ENCODE results near the gene ACR. TPM values are rescaled to one million over a fixed set of nuclear protein-coding genes. Genes with fewer than 3 reads are reported as not detected.

The ACR gene
- total and polyA plus RNA-seq, 2 of the 8 experiments (the other 6 are each of a cell fraction or from before 2014, with no cell fraction given), result 0.56 TPM; not detected in 1

DNA sequence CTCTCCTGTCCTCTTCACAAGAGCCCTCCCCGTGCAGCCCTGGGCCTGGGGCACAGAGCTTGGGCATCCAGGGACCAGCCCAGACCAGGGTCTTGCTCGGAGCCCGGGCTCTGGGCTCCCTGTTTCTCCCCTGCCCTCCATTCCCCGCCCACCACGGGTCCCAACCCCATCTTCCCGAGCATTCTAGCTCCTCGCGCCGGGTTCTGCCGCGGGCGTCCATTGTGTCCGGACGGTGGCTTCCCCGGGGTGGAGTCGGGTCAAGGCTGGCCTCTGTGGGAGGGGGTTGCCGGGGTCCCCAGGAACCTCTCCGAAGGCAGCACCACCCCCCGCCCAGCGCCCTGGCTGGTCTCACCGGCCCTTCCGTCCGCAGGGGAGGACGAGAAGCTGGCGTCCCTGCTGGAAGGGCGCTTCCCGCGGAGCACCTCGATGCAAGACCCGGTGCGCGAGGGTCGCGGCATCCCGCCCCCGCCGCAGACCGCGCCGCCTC, 18.1 kb upstream of the ACR start:
- no peak overlapping the region for H2BK120ac ChIP-seq (replicated peaks; ENCODE audit: low read depth, low read length)
- peaks cover 1% of the 10 kb centered on the region; the same call in 1 of the 2 replicates for H3K23me2 ChIP-seq (ENCODE audit: low read depth, low read length)
- H4K8ac ChIP-seq (ENCODE audit: extremely low read depth, insufficient read depth, low read length), result peak overlapping the region; percentile 65; the same call in 1 of the 2 replicates
- H2BK20ac ChIP-seq (ENCODE audit: low read length), result no peak overlapping the region
- H2BK12ac ChIP-seq (ENCODE audit: low read depth, low read length), result no peak overlapping the region
- peak overlapping the region; percentile 10 to 80; a peak in 3 of 4 replicates for H3K4me2 ChIP-seq (ENCODE audit: insufficient read depth in 1 of 2, low read depth in 2 of 2, low read length in 2 of 2)
- H2BK5ac ChIP-seq (ENCODE audit: low read depth, low read length), result no peak overlapping the region
- no peak overlapping the region for H3K27ac ChIP-seq (ENCODE audit: low read depth, low read length)
- H3K79me2 ChIP-seq (ENCODE audit: control insufficient read depth in 1 of 2, insufficient read depth in 2 of 2, low read length in 2 of 2), result no peaks in the 10 kb centered on the region
- H4K91ac ChIP-seq (replicated peaks; ENCODE audit: insufficient read length, low read length), result no peak overlapping the region
- WGBS, 2 experiments (ENCODE audit: extremely low coverage in 1 of 2, insufficient coverage in 1 of 2, insufficient read length in 1 of 2, insufficient replicate concordance in 2 of 2, low coverage in 1 of 2, low lambda C conversion rate in 2 of 2, missing lambda C conversion rate in 1 of 2), result 20% methylated on average over 16 of the region's 40 CpGs; no CpG with 5 or more reads in 1 of the 2 experiments
- H2AK5ac ChIP-seq (ENCODE audit: low read depth, low read length), result no peak overlapping the region
- no peak overlapping the region for H2AFZ ChIP-seq (ENCODE audit: low read length)
- ChIA-PET POLR2A (ENCODE audit: partially characterized antibody) (interaction anchor here (0.9 to 1.6 kb wide), 2 partner anchors 10 to 78 kb away, joined by 3 to 4 read pairs; no protein-coding TSS in a partner anchor), CTCF (ENCODE audit: partially characterized antibody) (interaction anchor here (0.7 to 4.1 kb wide), 5 partner anchors 8 to 136 kb away, joined by 3 to 24 read pairs (median 4); no protein-coding TSS in a partner anchor)
- H3K56ac ChIP-seq (replicated peaks; ENCODE audit: insufficient read length, low read depth, low read length), result no peak overlapping the region
- no peak overlapping the region for H2BK15ac ChIP-seq (ENCODE audit: low read length)
- no peak overlapping the region for H3K23ac ChIP-seq (ENCODE audit: insufficient read length)
- FAIRE-seq, result no peak
- H4K20me1 ChIP-seq (replicated peaks in 1 of 2; ENCODE audit: control insufficient read depth in 1 of 2, insufficient read depth in 2 of 2, low read length in 2 of 2), result peaks cover 11 to 31% of the 10 kb centered on the region in 2 experiments
- no peak overlapping the region for H4K5ac ChIP-seq (ENCODE audit: insufficient read length, low read depth, low read length)
- TF ChIP-seq RBBP5 (IDR thresholded peaks at IDR 0.05; ENCODE audit: borderline replicate concordance, low read depth, low read length) (no peak), SUZ12 (IDR thresholded peaks at IDR 0.05; ENCODE audit: low read length) (peak; percentile 69), EZH2 (IDR thresholded peaks at IDR 0.05; ENCODE audit: low read depth, low read length, severe bottlenecking) (peak; percentile 82), SAP30 (IDR thresholded peaks at IDR 0.05; ENCODE audit: insufficient read depth, insufficient replicate concordance, low read length) (no peak)
- peaks cover 0 to 7% (median 2%) of the 10 kb centered on the region in 4 experiments; a peak in 3 of 8 replicates for H3K36me3 ChIP-seq (ENCODE audit: control insufficient read depth in 2 of 4, insufficient read depth in 4 of 4, low read length in 3 of 4)
- peaks cover 31 to 66% (median 51%) of the 10 kb centered on the region in 4 experiments for H3K27me3 ChIP-seq (replicated peaks in 1 of 4; ENCODE audit: control insufficient read depth in 3 of 4, extremely low read depth in 1 of 4, insufficient read depth in 3 of 4, low read length in 3 of 4)
- no peaks in the 10 kb centered on the region for H3K79me1 ChIP-seq (ENCODE audit: low read depth, low read length)
- H3K9me3 ChIP-seq (ENCODE audit: insufficient read depth in 2 of 2, low read depth in 1 of 2, low read length in 1 of 2), result no peaks in the 10 kb centered on the region
- peaks cover 0 to 6% (median 0%) of the 10 kb centered on the region in 4 experiments; a peak in 2 of 7 replicates for H3K4me1 ChIP-seq (replicated peaks in 1 of 4; ENCODE audit: control insufficient read depth in 3 of 4, insufficient read depth in 4 of 4, low read length in 3 of 4)
- no peak overlapping the region for H3K14ac ChIP-seq (ENCODE audit: insufficient read length)
- H3K18ac ChIP-seq (ENCODE audit: extremely low read depth, low read length), result no peak overlapping the region; the same call in 1 of the 2 replicates
- H3K4ac ChIP-seq (replicated peaks; ENCODE audit: insufficient read length, low read depth, low read length), result no peak overlapping the region
- H3K4me3 ChIP-seq (ENCODE audit: extremely low read depth in 1 of 4, insufficient read depth in 2 of 4, low read depth in 3 of 4, low read length in 4 of 4), result peak overlapping the region in 3 of 4 experiments; percentile 5 to 56 (median 8); a peak in 5 of 8 replicates
- H3K9ac ChIP-seq (replicated peaks in 1 of 4; ENCODE audit: extremely low read depth in 1 of 4, low read depth in 3 of 4, low read length in 3 of 4), result no peak overlapping the region
- peak in 1 of 2 experiments; percentile 62 for DNase-seq (ENCODE audit: low read depth in 1 of 2, low spot score in 2 of 2)

Measured in H1 (cell line).